AG10803 (cell line): ENCODE data around the gene SMTNL2.

ENCODE experiments used
- DNase-seq: peaks from one replicate; pipeline ENCODE4 v3.0.0; 2010; ENCODE audit warnings: low read depth
- H3K4me3 ChIP-seq: 2 replicates; pipeline ENCODE4 v1.5.1; 2011; ENCODE audit warnings: mild to moderate bottlenecking, low read length, control low read depth
- TF ChIP-seq, protein P1 (sequence below): conservative IDR thresholded peaks from 2 replicates; pipeline ENCODE4 v1.5.1; 2011; ENCODE audit warnings: mild to moderate bottlenecking, low read length, control low read depth, inconsistent platforms

Gene SMTNL2

DNA sequence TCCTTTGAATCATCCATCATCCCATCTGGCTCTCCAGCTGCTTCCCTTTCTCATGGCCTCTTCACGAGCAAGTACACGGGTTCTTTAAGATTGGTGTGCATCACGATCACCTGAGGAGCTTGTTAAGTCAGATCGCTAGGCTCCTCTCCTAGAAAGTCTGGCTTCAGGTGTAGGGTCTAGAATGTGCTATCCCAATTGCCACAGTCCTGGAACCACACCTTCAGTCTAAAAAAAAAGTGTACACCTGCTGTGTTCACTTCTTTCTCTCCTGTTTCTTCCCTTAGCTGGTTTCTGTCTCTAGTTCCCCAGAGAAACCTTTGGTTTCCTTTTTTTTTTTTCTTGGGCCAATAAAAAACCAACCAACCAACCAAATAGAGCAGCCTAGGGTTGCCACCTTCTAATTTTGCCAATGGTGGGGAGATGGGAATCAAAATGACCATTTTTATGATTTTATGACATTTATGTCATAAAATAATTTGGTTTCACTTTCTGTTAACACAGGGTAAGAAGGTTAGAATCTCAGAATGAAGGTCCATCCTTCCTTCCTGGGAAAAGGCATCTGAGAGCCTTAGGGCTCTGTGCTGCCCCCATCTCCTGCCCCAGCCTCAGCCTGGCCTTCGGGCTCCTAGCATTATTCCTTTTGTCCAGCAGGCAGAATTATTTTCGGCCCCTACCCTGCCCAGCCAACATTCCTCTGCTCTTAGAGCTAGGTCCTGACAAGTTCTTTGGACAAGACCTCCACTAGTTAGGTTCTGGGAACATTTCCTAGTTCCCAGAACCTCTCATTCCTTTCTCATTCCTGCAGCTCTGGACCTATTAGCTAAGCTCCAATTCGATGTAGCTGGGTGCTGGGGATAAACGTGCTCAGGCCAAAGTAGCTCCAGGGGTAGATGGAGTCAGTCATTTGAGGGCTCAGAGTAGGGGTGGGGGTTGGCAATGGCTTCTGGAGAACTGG is 22.0 kb upstream of the SMTNL2 start:
- TF ChIP-seq, protein P1, sequence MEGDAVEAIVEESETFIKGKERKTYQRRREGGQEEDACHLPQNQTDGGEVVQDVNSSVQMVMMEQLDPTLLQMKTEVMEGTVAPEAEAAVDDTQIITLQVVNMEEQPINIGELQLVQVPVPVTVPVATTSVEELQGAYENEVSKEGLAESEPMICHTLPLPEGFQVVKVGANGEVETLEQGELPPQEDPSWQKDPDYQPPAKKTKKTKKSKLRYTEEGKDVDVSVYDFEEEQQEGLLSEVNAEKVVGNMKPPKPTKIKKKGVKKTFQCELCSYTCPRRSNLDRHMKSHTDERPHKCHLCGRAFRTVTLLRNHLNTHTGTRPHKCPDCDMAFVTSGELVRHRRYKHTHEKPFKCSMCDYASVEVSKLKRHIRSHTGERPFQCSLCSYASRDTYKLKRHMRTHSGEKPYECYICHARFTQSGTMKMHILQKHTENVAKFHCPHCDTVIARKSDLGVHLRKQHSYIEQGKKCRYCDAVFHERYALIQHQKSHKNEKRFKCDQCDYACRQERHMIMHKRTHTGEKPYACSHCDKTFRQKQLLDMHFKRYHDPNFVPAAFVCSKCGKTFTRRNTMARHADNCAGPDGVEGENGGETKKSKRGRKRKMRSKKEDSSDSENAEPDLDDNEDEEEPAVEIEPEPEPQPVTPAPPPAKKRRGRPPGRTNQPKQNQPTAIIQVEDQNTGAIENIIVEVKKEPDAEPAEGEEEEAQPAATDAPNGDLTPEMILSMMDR, result no peak
- peak; percentile 32 for DNase-seq
- no peak overlapping the region for H3K4me3 ChIP-seq

DNA sequence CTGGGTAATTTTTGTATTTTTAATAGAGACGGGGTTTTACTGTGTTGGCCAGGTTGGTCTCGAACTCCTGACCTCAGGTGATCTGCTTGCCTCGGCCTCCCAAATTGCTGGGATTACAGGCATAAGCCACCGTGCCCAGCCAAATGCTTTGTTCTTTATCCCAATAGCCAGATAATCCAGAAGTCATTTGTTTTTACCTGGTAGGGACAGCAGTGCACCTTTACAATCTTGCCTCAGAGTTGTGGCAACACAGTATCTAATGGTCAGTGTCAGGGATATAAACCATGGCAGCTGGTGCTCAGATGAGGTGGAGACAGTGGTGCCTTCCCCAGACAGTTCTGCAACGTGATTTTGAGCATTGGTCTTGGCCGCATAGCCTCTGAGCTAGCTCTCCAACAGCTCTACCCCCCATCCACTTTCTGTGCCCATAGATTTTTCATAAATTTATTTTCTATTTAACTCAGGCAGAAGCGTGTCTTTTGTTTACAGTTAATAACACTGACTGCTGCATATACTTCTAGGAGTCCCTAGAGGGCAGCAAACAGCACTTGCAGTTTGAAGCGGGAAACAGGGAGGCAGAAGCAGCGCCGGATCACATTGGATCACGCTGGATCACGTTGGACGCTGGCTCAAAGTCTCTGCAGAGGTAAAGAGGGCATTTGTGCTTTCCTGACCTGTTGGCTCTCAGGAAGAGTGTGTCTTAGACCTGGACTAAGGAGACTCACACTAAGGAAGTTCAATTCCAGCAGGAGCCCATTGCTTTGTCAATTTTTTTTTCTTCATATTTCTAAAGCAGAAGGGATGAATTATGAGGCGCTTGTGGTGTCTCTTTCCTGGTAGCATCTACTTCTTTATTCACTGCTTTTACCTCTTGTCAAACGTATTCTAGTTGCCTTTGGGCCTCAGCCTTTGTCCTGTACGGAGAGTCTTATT is 18.9 kb upstream of the SMTNL2 start:
- TF ChIP-seq, protein P1, result peak; percentile 89
- no peak overlapping the region for H3K4me3 ChIP-seq
- DNase-seq, result peak; percentile 73

DNA sequence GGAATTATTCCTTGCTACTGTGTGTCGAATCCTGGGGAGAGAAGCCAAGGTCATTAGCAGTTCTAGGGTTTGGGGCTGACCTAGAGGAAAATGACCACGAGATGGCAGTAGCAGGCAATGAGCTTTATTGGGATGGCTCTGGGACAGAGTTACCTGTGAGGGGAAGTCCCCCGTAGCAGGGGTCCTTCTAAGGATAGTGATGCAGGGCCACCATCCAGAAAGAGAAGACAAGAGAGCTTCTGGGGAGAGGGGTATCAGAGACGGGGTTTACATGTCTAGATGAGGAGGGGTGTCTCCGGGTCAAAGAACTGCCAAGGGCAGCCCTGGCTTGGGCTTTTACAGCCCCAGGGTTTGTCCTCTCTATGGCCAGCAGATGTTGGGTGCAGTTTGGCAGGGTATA is 17.5 kb upstream of the SMTNL2 start:
- TF ChIP-seq, protein P1, result peak; percentile 82
- DNase-seq, result peak; percentile 26
- no peak overlapping the region for H3K4me3 ChIP-seq

DNA sequence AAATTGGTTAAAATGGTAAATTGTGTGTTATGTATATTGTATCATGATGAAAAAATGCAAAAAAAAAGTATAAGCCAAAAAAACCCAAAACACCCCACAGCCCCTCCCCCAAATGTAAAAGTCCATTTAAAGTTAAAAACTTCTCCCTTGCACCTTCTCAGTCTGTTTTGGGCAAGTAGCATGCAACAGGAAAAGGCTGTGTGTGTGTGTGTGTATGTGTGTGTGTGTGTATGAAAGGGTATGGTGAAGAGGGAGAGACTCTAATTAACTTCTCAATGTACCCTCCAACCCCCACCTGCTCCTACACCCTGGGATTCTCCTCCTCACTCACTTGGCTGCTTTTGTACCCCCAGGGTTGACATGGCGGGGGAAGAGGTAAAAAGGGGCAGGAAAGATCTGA is 14.7 kb upstream of the SMTNL2 start:
- no peak for DNase-seq
- no peak overlapping the region for H3K4me3 ChIP-seq
- TF ChIP-seq, protein P1, result no peak

DNA sequence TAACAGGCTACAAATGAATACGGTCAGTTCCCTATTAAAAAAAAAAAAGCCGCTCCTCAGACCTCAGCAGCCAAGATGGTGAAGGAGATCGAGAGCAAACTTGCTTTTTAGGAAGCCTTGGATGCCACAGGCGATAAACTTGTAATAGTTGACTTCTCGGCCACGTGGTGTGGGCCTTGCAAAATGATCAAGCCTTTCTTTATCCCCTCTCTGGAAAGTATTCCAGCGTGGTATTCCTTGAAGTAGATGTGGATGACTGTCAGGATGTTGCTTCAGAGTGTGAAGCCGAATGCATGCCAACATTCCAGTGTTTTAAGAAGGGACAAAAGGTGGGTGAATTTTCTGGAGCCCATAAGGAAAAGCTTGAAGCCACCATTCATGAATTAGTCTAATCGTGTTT is 12.2 kb upstream of the SMTNL2 start:
- H3K4me3 ChIP-seq, result no peak overlapping the region

DNA sequence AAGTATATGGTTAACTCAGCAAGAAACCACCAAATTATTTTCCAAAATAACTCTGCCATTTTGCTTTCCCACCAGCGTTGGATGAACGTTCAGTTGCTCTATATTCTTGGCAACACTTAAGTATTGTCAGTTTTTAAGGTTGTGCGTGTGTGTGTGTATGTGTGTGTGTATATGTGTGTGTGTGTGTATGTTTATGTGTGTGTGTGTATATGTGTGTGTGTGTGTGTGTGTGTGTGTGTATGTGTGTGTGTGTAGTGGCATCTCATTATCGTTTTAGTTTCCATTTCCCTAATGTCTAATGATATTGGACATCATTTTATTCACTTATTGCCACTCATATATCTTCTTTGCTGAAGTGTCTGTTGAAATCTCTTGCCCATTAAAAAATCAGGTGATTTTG is 11.2 kb upstream of the SMTNL2 start:
- DNase-seq, result no peak
- no peak overlapping the region for H3K4me3 ChIP-seq
- TF ChIP-seq, protein P1, result no peak

More for the DNA sequence above, 12.2 kb upstream of the SMTNL2 start:
- DNase-seq, result no peak
- TF ChIP-seq, protein P1, result no peak
